Measurements from ENCODE around the gene WFS1.

GRCh38 chr4:6325788-6326290 lies 56.2 kb downstream of the WFS1 start:
- TF ChIP-seq POLR2A (IDR thresholded peaks at IDR 0.05; ENCODE audit: low read depth, low read length) (no peak), POLR2AphosphoS5 (IDR thresholded peaks at IDR 0.05; ENCODE audit: insufficient read depth, low read depth, low read length) (no peak), CTCF (IDR thresholded peaks at IDR 0.05; ENCODE audit: extremely low read depth in 1 of 2, insufficient read depth in 1 of 2, low read depth in 1 of 2, low read length in 2 of 2) (no peak), FOS (IDR thresholded peaks at IDR 0.05; ENCODE audit: borderline replicate concordance, insufficient read depth, low read length) (no peak), EZH2 (IDR thresholded peaks at IDR 0.05; ENCODE audit: borderline replicate concordance, low read depth, low read length, severe bottlenecking) (no peak), JUN (IDR thresholded peaks at IDR 0.05; ENCODE audit: borderline replicate concordance, insufficient read depth, insufficient read length, low read depth) (no peak), MAX (IDR thresholded peaks at IDR 0.05; ENCODE audit: insufficient read depth, insufficient read length) (no peak), MYC (IDR thresholded peaks at IDR 0.05; ENCODE audit: low read depth, low read length) (no peak), GATA2 (IDR thresholded peaks at IDR 0.05; ENCODE audit: insufficient read depth, insufficient read length, low read depth, low read length) (no peak)
